HG02970 (cell line): ENCODE results near the gene EML4.
"Not testable (repeated sequence)": the region's sequence is repeated elsewhere in the genome, so short reads cannot be mapped to it uniquely, and the experiment has no call there.

Experiments
- ATAC-seq: cut with Tn5 transposase; IDR thresholded peaks from one replicate; pipeline ENCODE4 v1.9.1; 2021; ENCODE audit warnings: mild to moderate bottlenecking, moderate library complexity, moderate number of reproducible peaks; ENCODE audit not compliant: unreplicated experiment, low FRiP score

Gene EML4

DNA sequence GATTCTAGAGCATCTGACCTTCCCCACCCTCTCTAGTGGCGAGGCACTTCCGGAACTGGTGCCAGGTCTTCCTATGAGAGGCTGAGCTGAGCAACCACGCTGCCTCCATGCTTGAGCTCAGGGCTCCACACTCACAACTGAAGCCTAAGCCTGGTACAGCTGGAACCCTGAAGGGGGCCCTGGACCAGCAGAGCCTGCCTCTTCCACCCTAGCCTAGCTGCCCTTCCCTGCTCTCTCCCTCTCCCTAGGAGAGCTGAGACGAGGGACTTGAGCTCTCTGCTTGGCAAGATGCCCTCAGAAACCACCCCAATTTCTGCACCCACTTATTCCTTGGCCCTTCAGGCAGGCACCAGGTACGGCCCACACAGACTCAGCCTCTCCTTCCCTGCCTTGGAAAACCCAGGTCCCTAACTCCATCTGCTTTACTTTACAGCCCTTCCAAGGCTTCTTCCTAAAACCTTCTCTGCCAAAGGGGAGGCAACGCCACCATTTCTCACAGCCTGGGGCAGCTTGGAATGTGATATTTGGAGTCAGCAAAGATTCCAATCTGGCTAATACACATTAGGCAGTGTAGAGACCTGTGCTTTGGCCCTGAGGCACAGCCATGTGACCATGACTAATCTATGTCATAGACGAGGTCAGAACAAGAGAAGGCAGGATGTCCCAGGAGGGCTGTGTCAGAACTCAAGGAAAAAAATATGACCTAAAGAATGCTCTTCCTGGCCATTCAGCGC lies 173.1 kb downstream of the EML4 start:
- ATAC-seq: no peak

DNA sequence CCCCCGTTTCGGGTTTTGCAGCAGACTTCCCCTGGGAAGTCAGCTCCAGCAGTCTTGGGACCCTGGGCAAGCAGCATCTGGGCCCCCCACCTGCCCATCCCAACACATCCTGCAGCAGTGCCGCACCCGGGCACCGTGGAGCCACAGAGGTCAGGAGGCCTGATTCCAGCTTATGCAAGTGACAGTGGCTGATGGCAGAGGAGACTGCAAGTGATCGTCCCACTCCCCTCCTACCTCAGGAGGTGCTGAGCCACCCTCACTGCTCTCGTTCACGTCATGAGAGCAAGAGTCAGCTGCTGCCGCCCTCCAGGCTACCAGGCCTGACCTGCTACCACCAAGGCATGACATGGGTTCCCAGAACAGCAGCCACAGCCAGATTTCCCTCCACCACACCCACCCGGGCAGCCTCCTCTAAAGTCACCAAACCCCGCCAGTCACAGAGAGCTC lies 173.7 kb downstream of the EML4 start:
- ATAC-seq: no peak

DNA sequence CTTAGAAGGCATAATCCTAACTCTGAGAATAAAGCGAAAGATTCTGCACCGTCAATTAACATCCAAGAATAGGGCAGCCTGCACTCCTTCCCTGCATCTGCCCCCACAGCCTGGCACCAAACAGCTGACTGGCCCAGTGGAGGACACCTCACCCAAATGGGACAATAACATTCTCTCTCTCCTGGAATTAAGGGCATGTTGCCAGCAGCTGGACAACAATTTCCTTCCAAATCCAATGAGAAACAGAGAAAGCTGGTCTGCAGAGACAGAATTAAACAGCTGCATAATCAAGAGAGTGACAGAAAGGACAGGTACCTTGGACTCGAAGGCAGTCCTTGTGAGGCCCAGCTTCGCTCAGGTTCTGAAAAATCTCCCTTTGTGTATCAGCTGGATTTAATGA lies 176.8 kb downstream of the EML4 start:
- ATAC-seq: no peak

DNA sequence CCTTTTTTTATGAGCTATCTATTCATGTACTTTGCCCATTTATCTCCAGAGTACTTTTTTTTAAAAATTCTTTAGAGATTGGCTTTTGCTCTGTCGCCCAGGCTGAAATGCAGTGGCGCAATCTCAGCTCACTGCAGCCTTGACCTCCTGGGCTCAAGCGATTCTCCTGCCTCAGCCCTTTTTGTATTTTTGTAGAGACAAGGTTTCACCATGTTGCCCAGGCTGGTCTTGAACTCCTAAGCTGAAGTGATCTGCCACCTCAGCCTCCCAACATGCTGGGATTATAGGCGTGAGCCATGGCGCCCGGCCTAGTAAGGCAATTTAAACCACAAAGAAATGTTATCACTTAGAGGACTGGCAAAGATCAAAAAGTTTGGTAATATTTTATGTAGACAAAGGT lies 177.7 kb downstream of the EML4 start:
- ATAC-seq: not testable (repeated sequence)

DNA sequence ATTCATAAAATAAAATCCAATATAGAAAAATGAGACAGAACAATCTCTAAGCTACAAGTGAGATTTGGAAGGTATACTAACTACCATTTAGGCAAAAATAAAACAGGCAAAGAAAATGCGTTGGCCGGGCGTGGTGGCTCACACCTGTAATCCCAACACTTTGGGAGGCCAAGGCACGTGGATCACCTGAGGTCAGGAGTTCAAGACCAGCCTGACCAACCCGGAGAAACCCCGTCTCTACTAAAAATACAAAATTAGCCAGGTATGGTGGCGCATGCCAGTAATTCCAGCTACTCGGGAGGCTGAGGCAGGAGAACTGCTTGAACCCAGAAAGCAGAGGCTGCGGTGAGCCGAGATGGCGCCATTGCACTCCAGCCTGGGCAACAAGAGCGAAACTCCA lies 178.4 kb downstream of the EML4 start:
- ATAC-seq: not testable (repeated sequence)

DNA sequence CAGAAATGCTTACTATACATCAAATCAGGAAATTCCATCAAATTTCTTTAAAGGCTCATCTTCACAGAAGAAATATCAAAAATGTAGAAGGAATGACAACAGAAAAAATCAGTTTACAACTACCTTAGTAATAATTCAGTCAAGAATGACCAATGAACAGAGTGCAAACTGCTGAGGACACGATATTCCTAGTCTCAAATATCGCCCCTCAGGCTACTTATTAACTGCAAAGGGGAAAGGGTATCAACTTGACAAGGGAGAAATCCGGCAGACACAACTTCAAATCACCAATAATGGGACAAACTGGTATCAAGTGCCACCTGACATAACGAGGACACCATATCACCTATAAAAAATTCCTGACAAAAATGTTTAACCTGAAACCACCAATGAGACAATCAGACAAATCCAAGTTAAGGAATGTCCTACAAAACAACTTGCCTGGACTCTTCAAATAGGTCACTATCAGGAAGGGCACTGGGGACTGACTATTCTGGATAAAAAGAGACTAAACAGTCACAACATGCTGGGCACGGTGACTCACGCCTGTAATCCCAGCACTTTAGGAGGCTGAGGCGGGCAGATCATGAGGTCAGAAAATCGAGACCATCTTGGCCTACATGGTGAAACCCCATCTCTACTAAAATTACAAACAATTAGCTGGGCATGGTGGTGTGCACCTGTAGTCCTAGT lies 179.1 kb downstream of the EML4 start:
- ATAC-seq: no peak

DNA sequence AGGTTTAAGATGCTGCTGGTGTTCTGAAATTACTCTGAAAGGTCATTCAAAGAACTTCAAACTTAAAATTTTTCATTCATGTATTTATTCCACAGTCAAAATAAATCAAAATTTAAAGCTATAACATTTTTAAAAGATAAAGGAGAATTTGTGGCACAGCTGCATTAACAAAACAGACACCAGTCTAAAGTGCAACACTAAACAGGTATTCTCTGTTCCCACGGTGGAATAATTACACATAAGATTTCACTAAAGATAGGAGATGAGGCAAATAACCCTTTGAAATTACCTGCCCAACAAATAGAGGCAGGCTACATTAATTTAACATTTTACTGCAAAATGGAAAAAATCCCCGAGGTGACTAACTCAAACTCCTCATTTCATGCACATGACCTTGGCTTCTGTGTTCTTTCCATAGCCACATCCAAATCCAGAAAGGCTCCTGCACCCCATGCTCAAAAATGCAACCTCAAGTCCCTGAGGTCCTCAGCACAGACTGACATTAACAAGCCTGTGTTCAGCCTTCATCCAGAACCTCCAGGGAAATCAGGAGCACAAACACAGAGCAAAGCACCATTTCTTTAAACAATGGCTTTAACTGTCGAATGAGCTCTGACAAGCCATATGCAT lies 181.4 kb downstream of the EML4 start:
- ATAC-seq: no peak

DNA sequence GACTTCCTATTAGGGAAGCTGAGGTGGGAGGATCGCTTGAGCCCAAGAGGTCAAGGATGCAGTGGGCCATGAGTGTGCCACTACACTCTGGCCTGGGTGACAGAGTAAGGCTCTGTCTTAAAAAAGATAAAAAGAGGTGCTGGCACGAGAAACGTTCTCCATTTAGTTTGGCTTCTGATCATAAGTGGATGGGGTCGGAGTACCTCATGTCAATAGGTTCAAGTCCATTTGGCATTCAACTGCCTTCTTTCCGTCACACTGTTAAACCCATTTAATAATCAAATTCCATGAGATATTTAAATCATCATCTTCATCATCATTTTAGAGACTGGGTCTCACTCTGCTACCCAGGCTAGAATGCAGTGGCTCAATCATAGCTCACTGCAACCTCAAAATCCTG lies 182.7 kb downstream of the EML4 start:
- ATAC-seq: no peak

DNA sequence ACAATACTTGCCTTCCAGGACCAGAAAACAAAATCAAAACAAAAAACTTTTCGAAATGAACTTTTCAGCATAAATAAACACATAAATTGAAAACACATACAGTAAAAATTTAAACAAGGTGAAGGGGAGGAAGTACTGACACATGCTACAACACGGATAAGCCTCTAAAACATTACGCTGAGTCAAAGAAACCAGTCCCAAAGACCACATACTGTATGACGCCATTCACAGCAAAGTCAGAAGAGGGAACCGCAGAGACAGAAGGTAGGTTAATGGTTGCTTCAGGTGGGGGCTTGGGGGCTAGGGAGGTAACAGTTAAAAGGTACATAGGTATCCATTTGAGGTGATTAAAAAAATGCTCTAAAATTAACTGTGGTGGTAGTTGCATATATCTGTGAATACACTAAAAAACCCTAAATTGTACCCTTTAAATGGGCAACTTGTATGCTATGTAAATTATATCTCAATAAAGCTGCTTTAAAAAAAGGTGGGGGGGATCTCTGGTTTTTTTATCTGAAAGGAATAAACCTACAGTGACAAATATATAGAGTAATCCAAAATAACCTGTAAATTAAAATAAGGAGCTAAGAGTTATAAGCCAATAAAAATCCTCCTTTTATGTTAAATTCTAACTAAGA lies 184.8 kb downstream of the EML4 start:
- no peak for ATAC-seq

DNA sequence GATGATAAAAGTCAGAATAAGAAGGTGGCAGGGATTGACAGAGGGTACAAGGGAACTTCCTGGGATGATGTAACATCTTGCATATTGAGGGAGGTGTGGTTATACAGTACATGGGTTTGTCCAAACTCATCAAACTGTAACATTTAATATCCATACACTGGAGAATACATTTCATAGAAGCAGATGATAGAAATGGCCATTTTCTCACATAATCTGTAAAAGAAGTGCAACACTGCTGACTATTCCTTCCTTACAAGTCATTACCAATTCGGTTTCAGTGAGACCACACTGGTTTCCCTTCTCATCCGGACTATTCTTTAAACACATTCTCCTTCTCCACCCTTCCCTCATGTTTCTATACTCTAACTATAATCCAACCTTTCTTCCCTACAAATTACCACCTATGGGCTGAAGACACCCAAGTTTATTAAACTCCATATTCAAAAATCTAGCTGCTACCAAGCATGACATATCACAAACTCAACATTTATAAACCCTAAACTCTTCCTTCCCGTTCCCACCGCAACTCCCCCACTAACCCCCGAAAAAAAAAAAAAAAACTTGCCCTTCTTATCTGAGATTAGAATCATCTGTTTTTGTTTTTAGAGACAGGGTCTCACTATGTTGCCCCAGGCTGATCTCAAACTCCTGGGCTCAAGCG lies 190.3 kb downstream of the EML4 start:
- ATAC-seq: no peak

DNA sequence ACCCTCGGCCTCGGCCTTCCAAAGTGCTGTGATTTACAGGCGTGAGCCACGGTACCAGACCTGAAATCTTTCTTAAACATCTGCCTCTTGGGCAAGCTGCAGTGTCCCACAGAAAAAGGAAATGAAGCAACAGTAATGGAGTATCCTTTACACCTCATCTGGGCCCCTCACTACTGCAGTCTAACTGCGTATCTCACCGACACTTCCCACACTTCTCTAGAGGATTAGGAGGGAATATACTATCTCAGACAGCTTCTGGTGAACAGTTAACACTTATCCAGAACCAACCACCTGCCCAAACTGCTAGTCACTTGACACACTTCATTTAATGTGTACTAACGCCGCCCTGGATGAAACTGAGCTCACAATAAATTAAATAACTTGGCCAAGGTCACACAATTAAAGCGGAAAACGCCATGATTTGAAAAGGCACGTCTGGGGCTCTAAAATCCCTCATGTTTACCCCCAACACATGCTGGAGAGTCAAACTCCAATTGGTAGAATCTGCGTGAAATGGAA lies 190.9 kb downstream of the EML4 start:
- ATAC-seq: no peak

DNA sequence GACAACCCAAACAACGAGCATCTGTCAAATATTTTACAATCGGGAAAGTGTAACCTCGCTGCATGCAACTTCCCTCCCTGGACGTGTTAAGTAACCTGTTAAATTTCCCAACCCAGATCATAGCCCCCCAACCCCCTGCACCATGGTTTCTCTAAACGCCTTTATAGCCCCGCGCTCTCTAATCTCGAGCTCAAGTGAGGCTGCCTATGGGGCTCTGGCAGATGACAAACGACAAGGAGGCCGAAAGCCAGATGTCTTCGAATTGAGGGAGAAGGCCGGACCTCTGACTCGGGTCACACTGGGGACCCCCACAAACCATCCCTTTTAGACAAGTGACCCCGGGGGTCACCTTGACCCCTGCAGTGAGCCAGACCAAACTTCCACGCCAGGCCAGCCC lies 191.3 kb downstream of the EML4 start:
- ATAC-seq: no peak

DNA sequence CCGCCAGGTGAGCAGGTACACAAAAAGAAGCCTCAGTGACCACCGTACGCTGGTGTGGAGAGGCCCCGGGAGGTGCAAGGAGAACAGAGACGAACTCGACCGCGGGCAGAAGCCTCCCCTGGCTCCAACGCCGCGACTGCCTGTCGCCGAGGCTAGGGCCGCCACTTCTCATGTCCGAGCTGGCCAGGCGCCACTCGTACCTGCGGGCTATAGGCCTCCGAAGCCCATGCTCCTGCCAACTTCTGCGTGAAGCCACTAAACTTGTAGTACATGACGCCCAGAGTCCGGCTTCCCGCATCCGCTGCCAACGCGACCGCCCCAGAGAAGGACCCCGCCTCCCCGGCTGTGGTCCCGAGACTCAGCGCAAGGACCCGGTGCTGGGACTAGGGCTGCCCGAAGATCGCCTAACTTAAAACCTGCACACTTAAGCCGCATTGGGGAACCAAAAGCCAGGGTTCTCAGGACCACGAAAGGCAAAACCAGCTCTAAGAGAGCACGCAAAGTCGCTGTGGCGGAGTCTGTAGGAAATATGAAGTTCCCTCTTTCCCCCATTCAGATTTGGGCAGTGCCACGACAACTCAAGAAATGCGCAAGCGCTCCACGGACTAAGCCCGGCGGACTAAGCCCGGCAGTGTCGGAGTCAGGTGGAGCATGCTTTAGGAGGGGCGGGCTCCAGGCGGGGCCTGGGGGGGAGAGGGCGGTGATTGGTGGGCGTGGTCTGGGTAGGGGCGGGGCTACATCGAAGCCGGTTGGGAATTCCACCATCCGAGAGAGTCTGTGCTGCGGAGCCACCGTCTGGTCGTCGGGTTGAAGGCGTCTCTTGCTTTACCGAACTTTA lies 192.0 kb downstream of the EML4 start, which contains the start of gene COX7A2L:
Gene COX7A2L (minus strand): TSS at position 328 of the 838 bp plus-strand sequence. CDS start 56 bp downstream, at position 272.
- ATAC-seq: peak; percentile 86

DNA sequence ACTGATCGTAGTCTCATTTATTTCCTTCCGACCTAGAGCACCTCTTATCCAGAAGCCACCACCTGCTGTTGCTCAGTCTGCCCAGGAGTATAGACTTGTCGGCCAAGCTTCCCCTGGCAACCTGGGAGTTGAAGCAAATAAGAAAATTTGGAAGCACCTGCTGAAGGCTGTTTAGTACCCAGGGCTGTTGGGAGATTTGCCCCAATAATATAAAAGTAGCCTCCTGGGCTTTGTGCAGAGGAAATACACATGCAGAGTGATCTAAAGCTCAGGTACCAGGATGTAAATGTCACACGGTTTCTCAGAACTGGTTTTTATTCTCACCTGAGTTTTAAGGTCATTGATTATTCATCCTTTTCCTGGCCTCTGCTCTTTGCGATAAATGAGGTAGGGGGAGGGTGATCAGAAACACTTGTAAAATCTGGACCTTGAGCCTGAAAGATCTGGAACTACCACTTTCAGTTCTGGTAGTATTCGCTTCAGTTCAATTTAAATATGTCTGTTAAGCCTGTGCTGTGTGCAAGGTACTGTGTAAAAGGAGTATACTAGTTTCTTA lies 192.7 kb downstream of the EML4 start:
- no peak for ATAC-seq

DNA sequence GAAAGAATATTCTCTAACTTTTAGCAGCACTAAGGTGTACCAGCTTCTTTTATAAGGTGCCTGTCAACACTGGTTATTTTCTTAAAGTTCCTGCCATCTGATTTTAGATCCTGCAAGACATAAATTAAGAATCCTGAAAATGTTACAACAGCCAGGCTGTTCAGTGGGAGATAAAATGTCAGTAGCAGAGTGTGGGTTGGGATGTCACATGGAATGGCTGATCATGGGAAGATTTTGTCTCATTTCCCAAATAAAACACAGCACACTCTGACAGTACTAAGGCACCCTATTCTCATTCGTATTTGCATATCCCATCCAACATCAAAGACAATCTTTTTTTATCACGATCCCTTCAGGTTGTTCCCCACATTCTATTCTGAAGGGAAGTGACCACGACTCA lies 194.3 kb downstream of the EML4 start:
- no peak for ATAC-seq

DNA sequence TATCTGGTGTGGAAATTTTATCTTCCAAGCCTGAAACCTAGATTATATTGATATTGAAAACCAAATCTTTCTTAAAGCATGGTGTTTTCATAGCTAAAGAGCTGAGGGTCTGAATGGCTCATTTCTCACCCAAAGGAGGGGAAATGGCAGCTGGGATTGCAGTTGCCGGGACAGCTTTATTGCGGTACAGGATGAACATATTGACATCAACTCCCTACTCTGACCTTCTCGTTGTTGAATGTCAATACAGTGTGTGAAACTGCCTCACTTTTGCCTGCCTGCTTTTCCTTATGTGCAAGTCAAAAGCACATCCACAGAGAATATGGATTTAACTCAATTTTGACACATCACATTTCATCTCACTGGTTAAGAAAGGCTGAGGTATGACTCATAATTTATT lies 195.5 kb downstream of the EML4 start:
- ATAC-seq: no peak

DNA sequence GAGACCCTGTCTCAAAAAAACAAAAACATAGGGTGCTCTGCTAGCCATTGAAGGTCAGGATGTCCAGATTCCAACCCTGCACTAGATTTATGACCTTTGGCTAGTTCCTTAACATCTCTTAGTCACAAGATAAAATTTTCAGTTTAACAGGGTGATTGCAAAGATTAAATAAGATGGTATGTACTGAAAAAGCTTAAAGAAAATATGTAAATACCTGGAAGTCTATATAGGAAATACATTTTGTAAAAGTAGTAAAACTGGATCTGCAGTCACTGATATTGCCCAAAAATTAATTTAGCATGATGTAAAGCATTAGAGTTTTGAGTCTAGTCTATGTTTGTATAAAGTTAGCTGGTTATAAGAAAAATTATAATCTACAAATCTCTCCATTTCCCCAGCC lies 197.3 kb downstream of the EML4 start:
- no peak for ATAC-seq

DNA sequence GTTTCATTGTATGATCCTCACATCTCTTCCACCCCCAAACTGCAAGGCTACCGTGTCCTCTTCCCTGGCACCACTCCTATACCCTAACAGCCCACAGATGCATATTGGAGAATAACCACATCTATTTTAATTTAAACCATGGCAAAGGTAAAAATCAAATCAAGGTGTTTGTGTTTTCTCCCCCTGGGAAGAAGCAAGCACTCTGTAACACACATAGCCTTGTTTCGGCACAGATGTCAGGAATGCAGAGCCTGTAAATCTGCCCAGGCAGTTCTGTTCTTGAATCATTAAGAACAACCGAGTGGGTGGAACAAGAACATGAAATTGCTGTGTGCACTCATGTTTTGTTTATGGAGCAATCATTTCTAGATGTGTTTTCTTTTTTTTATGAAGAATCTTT lies 198.7 kb downstream of the EML4 start:
- no peak for ATAC-seq
